ENCODE results near the gene CDHR4.
"Not testable (repeated sequence)": the region's sequence is repeated elsewhere in the genome, so short reads cannot be mapped to it uniquely, and the experiment has no call there.

The CDHR4 gene

DNA sequence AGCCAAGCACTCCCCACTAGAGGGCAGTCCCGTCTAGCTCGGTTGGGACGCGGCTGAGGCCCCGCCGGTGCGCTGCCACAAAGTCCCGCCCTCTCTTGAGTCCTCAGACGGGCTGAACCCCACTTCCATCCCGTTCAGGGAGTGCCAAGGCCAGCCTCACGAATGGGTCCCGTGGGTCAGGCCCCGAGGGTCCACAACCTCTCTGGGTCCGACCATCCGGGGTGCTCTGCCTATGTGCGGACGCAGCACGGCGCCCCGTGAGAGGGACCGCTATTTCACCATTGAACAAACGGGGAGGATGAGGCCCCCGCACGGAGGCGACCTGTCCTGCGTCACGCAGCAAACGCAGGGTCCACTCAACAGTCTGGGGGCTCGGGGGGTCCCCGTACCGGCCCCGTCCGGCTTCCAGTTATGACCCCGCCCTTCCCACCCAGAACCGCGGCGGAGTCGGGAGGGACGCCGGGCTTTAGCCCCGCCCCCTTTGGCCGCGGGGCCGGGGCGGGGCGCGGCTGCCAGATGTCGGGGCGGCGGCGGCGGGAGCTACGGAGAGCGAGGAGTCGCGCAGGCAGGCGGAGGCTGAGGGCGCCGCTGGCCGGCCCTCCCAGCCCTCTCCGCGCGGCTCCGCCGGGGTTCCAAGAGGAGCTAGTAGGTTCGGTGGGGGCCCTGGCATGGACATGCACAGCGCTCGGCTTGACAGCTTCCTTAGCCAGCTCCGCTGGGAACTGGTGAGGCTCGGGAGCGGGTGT, 3.2 kb upstream of the CDHR4 start, which contains the start of gene INKA1:
Gene INKA1 (plus strand): TSS at position 543 of the 746 bp plus-strand sequence. CDS start 132 bp downstream, at position 675.
- peak; percentile 90 for DNase-seq

DNA sequence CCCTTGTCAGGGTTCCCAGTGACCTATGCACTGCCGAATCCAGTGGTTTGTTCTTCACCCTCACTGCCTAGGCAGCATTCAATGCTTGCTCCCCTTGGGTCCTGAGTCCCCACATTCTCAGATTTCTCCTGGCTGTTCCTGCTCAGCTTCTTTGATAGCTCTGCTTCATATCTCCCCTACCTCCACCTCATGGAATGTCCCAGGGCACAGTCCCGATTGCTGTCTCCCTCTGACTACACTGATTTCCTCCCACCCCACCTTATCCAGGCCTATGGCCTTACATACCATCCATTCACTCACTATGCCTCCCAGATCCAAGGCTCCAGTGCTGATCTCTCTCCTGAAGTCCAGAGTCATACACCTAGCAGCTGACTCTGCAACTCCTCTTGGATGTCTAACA, 1.5 kb upstream of the CDHR4 start:
- DNase-seq, result no peak

DNA sequence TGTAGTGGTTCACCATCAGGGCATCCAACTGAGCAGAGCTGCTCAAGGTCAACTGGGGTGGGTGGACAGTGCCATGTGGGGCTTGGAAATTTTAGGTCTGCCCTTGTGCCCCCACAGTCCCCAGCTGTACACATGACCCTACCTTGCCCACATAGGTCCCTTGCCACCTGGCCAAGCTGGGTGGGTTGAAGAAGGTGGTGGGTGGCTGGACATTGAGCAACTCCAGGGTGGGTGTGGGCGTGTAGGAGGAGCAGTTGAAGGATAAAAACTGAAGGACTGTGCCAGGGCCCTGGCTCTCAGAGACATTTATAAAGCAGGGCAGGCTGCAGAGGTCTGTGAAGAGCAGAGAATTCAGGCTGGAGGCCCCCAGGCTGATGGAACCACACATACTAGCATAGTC, 568 bp downstream of the CDHR4 start:
- no peak for DNase-seq

DNA sequence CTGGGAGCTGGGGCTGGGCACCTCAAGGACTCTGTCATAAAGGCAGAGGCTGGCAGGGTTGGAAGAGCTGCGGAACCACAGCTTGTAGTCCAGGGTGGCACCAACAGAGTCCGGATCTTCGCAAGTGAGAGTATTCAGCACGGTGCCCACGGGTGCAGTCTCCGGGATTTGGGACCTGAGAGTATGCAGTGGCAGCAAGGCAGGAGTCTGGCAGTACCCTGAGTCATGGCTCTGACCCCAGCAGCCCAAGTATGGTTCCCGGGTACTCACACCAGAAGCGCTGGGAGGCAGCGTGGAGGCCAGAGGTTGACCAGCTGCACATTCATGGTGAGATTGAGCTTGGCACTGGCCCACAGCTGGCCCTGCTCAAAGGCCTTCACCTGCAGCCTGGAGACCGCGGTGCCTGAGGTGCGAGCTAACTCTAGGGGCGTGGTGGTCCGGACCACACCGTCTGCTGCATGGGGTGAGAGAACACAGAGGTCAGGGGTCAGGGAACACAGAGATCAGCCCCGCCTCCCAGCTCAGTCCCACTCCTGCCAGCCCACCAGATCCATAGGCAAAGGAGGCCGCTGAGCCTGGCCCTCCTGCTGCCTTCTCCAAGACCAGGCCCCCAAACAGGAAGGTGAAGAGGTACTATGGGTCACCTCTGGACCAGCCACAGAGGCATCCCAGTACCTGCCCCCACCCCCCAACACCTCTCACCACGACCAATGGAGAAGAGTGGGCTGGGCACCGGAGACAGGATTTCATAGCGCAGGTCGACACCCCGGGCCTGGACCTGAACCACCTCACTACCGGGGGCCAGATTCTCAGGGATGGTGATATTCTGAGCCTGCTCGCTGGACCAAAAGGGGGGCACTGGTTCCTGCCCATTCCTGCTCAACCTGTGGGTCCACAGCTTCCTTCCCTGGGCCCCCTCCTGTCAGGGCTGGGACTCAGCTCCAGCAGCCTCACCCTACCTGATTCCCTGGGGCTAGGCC, 4.5 kb downstream of the CDHR4 start:
- DNase-seq, result no peak

DNA sequence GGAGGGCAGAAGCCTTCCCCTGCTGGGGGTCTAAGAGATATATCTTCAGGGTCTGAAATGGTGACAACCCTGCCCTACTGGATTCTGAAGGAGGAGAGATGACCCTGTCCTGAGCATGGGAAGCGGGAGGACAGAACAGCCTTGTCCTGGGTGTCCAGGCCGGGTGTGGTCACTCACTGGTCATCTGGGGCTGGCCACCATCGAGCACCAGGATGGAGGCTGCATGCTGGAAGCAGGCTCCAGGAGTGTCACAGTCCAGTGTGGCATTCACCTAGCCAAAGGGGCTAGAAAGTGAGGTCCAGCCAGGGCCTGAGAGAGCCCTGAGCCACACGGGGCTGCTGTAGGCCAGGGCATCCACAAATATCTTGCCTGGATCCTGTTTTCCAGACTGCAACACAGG, 5.2 kb downstream of the CDHR4 start:
- no peak for DNase-seq

DNA sequence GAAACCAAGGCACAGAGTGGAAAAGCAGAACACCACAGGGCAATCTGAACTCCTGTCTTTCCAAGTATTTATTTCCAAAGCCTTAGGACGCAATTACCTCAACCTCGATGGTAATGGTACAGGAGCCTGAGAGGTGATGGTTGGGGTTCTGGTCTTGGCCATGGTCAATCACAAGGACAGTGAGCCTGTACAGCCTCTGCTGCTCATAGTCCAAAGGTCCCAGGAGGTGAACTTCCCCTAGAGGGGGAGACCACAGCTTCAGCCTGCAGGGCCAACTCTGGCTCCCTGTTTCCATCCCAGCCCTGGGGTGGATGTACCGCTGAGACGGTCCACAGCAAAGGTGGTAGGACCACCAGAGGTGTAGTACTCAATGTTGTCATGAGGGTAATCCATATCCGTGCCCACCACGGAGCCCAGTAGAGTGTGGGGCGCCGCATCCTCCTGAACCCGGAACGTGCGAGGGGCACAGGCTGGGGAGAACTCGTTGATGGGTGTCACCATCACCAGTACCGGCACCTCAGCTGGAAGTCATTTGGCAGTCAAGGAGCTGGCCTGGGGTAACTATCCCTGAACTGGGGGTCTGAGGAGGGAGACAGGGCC, 6.1 kb downstream of the CDHR4 start:
- DNase-seq, result no peak

DNA sequence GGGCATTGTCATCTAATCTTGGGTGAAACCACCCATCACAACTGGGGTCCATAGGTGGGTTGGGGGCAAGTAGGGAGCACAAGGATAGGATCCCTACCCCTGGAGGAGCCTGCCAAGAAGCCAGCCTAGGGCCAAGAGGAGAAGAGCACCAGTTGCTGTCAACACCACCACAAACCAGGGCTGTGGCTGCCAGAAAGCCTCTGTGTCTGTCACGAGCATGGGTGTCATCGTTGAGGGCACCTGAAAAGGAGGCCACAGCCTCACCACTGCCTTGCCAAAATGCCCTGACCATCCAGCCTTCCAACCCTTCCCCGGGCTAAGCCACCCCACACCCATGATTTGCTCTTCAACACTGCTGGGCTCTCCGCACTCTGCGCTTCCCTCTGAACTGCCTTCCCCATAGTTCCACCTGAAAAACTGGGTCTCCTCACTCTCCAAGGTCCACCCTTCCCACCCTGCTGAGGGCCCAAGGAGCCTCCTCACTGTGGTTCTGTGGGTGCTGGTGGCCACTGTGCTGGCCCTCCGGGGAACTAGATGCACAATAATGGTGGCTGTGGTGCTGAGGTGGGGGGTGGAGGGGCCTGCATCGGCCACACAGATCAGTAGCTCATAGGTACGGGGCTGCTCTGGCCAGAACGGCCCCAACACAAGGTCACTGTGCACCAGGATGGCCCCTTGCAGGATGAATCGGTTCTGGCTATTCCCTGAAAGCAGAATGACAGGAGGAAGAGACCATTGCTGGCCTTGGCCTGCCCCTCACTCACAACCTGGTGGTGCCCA, 7.1 kb downstream of the CDHR4 start:
- no peak for DNase-seq

DNA sequence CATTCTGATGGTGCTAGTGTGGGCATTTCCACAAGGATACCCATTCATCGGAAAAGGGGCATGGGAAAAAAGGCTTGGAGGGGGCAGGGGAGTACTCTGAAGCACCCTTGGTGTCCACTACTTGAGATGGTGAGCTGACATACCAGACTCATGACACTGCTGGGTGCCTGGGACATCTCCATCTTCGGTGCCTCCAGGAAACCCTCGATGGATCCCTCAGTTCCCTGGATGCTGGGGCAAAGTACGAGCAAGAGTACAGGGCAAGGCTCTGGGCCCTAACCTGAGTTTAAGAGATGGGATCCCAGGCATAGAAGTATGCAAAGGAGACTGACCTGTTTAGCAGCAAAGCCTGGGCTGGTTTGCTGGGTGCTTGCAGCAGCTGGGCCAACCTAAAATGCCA, 8.1 kb downstream of the CDHR4 start:
- DNase-seq, result no peak

DNA sequence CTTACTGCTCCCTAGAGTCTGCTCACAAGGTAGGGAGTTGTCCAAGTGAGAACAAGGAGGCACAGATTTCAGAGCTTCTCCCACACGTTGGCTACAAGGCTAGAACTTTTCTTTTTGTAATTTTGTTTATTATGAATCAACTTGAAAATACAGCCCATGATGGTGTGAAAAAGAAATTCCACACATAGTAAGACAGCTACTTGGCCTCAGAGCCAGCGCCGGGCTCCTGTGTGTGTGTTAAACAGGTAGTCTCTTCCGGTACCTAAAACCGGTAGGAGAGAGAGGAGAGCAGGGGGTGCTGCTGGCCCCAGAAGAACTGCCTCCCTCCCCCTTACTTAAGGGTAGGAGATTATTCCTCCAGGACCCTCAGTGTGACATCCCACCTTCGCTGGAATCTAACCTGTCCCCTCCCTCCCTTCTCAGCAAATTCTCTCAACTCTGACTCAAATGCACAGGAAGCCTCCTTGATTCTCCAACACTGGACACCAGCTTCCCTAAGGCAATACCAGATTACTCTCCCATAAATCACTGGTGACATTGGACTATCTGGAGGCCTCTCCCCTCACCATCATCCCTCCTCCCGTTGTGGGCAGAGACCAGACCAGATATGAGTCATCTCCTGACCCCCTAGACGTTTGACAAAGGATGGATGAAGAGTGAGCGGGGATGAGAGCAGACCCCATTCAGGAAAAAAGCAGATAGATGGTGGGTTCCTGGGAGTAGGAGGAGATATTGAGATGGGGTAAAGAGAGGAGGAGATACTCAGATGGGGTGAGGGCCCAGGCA, 8.9 kb downstream of the CDHR4 start:
- no peak for DNase-seq

DNA sequence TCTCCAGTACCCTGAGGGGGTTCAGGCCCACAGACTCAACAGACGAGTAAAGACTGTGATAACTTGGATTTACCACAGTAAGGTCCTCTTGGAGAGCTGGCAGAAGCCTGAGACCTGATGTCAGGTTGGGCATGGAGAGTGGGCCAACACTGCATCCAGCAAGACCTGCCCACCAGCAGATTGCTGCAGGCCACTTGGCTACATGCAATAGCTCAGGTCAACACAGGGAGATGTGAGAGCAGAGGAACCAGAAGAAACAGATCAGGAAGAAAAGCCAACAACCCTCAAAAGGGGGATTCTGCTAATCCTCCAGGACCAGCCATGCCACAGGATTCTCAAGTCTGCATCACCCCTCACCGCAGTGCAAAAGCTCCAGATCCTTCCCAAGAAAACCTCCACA, 11.6 kb downstream of the CDHR4 start:
- DNase-seq, result no peak

DNA sequence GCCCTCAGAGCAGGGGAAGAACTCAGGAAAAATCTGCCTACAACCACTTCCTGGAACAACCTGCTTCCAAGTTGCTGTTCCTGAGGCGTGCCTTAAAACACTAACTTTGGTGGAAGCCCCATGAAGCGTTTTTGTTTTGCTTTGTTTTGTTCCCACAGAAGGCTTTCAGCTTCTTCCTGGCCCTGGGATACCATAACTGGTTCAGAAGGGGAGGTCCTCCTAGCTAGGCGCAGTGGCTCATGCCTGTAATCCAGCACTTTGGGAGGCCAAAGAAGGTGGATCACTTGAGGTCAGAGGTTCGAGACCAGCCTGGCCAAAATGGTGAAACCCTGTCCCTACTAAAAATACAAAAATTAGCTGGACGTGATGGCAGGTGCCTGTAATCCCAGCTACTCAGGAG, 12.1 kb downstream of the CDHR4 start:
- no peak for DNase-seq

DNA sequence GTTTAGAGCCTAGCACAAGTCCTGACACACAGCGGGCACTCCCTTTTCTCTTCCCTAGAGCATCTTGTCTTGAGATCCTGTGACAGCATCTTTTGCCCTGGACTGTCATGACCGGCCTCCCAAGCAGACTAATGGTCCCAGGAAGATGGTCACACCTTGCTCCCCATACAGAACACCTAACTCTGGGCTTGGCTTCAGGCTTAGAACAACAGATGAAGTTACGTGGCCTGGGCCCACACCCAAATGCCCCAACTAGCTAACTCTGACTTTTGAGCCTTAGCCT, 12.6 kb downstream of the CDHR4 start:
- no peak for DNase-seq

DNA sequence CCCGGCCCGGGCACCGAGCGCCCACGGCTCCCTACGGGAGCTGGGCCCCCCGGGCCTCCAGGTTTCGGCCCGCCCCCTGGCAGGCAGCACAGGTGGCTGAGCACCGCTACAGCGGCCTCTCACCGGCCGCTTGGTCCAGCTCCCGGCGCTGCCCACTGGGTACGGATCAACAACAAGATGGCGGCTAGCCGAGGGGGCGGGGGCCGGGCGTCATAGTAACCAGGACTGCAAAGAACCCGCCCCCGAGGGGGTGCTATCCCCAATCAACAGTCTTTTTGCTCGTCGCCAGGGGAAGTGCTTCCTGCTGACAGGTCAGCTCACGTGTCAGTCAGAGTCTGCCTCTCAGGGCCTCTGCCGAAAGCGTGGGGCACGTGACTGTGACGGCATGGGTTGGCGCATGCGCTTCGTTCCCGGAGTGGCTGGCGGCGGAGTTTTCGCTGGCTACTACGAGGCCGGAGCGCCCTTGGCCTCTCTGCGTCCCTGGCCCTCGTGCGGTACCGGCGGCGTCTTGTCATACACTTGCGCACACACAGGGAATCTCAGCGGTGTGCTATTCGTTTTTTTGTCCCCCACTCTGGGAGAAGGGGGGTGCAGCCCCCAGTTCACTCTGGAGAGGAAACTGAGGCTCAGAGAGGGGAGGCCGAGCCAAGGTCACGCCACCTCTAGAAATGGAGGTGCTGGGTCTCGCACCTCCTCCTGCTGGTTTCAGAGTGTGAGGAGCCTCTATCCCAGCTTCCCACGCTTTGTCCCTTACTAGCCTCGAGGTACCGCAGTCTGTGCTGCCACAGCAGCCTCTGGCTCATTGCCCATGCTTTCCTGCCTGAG, 13.1 kb downstream of the CDHR4 start, which contains the start of gene IP6K1:
Gene IP6K1 (minus strand): TSS at position 186 of the 825 bp plus-strand sequence. CDS start 38,502 bp downstream, outside the sequence.
- peak; percentile 100 for DNase-seq

DNA sequence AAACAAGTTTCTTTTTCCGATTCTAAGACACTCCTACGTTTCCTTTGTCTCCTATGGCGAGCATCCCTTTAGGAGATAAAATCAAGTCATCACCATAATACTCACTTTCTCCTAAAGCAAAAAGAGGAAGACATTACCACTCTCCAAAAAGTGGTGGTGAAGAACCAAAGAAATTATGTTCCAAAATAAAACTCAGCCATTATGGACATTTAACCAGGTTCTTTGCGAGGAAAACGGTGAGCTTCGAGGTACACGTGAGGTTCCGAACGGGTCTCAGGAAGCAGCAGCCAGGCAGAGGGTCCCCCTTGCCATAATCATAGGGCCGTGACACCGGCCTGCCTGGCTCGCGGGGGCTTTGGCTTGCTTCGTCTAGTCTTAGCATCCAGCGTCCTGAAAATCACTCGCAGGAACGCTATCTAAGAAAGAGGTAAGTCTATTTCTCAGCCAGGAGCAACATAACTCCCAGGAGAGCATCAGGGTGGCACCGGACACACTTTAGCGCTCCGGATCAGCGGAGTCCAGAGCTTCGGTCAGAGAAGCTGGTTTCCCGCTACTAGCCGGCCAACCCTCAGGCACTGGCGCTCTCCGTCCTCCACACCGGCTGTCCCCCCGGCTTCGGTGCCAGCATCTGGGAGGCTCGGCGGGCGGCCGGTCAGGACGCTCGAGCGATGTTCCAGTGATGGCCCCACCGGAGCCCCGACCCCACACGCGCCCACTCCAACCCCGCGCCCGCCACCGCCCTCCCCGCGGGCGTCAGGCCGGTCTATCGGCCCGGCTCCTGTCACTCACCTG, 13.9 kb downstream of the CDHR4 start:
- peak; percentile 34 for DNase-seq

DNA sequence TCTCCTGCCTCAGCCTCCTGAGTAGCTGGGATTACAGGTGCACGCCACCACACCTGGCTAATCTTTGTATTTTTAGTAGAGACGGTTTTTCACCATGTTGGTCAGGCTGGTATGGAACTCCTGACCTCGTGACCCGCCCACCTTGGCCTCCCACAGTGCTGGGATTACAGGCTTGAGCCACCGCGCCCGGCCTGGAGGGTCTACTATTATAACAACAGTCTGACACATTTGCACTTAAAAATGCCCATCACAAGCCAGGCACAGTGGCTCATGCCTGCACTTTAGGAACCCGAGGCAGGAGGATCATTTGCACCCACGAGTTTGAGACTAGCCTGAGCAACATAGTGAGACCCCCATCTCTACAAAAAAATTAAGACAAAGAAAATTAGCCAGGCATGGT, 17.4 kb downstream of the CDHR4 start:
- not testable (repeated sequence) for DNase-seq

DNA sequence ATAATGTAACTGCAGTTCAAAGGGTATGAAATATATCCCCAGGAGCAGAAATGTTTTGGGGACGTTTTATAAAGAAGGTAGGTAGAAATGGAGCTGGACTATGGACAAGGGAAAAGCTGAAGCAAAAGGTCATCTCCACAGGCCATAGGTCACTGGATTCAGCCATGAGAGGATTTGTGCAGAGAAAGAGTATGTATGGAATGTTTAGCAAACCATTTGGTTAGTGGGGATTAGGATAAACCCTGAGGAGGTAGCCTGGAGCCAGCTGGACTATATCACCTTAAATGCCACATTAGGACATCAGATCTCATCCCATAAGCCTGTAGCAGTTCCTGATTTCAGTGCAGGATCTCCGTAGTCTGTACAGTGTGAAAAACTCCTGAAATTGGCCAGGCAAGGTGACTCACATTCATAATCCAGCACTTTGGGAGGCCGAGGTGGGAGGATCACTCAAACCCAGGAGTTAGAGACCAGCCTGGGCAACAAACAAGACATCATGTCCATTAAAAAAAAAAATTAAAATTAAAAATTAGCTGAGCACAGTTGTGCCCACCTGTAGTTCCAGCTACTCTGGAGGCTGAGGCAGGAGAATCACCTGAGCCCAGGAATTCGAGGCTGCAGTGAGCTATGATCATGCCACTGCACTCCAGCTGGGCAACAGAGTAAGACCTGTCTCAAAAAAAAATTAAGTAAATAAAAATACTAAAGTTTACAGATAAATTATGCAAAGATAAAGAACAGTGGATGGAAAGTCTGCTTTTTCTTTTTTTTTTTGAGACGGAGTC, 18.1 kb downstream of the CDHR4 start:
- DNase-seq, result no peak

DNA sequence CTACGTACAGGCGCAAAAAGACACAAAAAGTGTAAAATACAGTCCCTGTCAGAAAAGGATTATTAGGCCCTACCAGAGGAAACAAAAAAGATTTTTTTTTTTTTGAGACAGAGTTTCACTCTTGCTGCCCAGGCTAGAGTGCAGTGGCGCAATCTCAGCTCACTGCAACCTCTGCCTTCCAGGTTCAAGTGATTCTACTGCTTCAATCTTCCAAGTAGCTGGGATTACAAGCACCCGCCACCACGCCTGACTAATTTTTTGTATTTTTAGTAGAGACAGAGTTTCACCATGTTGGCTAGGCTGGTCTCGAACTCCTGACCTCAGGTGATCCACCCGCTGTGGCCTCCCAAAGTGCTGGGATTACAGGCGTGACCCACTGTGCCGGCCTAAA, 18.7 kb downstream of the CDHR4 start:
- DNase-seq, result not testable (repeated sequence)

DNA sequence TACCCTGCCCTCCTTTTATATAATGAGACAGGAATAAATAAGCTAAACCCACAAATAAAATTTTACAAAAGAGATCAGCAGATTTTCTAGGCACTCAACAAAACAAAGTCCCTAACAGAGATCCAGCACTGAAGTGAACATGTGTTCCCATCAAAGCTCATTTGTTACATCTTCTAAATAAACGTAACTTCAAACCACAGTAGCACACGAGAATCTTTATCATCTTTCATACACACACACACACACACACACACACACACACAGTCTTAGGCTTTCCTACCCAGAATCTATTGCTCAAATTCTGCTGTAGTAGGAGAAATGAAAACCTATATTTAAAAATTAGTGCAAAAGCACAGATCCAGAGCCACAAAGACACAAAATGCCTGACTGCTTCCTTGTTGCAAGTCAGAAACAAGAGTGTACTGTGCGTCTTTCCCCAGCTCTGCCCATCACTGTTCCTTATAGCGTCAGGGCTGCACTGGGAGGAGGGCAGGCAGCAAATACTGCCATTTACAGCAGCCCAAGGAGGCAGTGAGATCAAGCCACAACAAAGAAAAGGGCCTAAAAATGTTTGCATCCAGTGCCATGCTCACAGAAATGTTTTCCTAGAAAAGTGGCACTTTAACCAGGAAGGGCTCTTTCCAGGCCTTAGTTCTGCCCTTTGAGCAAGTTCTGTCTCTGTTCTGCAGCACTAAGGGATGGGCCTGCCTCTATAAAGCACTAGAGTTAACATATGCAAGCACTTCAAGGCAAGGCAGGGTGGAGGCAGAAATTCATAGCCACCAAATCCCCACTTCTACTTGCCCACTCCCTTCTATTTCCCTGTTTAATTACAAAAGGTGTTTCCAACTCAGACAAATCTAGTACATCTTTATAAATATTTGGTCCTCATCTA, 19.3 kb downstream of the CDHR4 start:
- no peak for DNase-seq

All from CD4-positive, alpha-beta T cell treated with Interleukin-12 subunit alpha and Interleukin-12 subunit beta, for 1 hour (primary cell).